HEK293T (cell line): Measurements from ENCODE around the gene CBX5.
"Not testable (repeated sequence)": the region's sequence is repeated elsewhere in the genome, so short reads cannot be mapped to it uniquely, and the experiment has no call there.

Experiments
- ARNT ChIP-seq: fragments of 450-650 bp; IDR thresholded peaks from 2 replicates; pipeline ENCODE4 v1.6.1; 2017; ENCODE audit warnings: mild to moderate bottlenecking
- BHLHE40 ChIP-seq: fragments of 450-650 bp; IDR thresholded peaks from 2 replicates; pipeline ENCODE4 v1.6.1; 2016; ENCODE audit warnings: mild to moderate bottlenecking, moderate library complexity, borderline replicate concordance
- ELF4 ChIP-seq: fragments of 450-650 bp; IDR thresholded peaks from 2 replicates; pipeline ENCODE4 v1.6.1; 2017; ENCODE audit warnings: antibody characterized with exemption
- FOXA1 ChIP-seq: fragments of 450-650 bp; IDR thresholded peaks from 2 replicates; pipeline ENCODE4 v1.6.1; 2016; ENCODE audit warnings: mild to moderate bottlenecking
- FOXK2 ChIP-seq: fragments of 450-650 bp; IDR thresholded peaks from 2 replicates; pipeline ENCODE4 v1.6.1; 2016; ENCODE audit warnings: mild to moderate bottlenecking
- FOXM1 ChIP-seq: fragments of 450-650 bp; IDR thresholded peaks from 2 replicates; pipeline ENCODE4 v1.6.1; 2017; ENCODE audit warnings: mild to moderate bottlenecking, borderline replicate concordance
- HDGF ChIP-seq: fragments of 450-650 bp; IDR thresholded peaks from 2 replicates; pipeline ENCODE4 v1.6.1; 2017; ENCODE audit warnings: antibody characterized with exemption, borderline replicate concordance
- LEF1 ChIP-seq: fragments of 450-650 bp; IDR thresholded peaks from 2 replicates; pipeline ENCODE4 v1.6.1; 2017; ENCODE audit warnings: mild to moderate bottlenecking, borderline replicate concordance
- NFRKB ChIP-seq: fragments of 450-650 bp; IDR thresholded peaks from 2 replicates; pipeline ENCODE4 v1.6.1; 2016; ENCODE audit warnings: mild to moderate bottlenecking, moderate library complexity
- SP1 ChIP-seq: fragments of 450-650 bp; IDR thresholded peaks from 2 replicates; pipeline ENCODE4 v1.6.1; 2017
- SUZ12 ChIP-seq: fragments of 450-650 bp; IDR thresholded peaks from 2 replicates; pipeline ENCODE4 v1.6.1; 2016; ENCODE audit warnings: mild to moderate bottlenecking
- TARDBP ChIP-seq: fragments of 450-650 bp; IDR thresholded peaks from 2 replicates; pipeline ENCODE4 v1.6.1; 2016
- ZNF384 ChIP-seq: fragments of 450-650 bp; IDR thresholded peaks from 2 replicates; pipeline ENCODE4 v1.6.1; 2016
- TF ChIP-seq, protein P1 (sequence below): fragments of 450-650 bp; IDR thresholded peaks from 2 replicates; pipeline ENCODE4 v1.6.1; 2016

DNA sequence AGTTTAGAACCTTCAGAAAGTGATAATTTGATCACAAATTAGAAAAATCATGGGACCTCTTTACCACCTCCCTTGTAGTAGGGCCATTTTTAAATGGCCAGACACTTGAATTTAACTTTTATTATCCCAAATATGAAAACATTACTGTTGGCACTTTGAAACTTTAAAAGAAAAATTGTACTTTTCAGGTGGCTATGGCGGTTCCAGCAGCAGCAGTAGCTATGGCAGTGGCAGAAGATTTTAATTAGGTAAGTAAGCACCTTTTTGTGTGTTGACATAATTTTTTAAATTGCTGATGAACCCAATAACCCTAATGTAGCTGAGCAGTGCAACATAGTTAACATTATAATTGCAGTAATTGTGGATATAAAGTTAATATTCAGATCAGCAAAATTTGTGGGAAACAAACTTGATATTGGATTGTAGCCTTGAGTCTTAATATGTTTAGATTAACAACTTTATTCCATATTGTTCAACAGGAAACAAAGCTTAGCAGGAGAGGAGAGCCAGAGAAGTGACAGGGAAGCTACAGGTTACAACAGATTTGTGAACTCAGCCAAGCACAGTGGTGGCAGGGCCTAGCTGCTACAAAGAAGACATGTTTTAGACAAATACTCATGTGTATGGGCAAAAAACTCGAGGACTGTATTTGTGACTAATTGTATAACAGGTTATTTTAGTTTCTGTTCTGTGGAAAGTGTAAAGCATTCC is 4.3 kb upstream of the CBX5 start:
- TF ChIP-seq SUZ12, HDGF, LEF1, ZNF384, FOXM1, BHLHE40, ARNT, SP1, FOXA1, NFRKB, TARDBP, FOXK2, ELF4: not testable (repeated sequence)
- TF ChIP-seq, protein P1, sequence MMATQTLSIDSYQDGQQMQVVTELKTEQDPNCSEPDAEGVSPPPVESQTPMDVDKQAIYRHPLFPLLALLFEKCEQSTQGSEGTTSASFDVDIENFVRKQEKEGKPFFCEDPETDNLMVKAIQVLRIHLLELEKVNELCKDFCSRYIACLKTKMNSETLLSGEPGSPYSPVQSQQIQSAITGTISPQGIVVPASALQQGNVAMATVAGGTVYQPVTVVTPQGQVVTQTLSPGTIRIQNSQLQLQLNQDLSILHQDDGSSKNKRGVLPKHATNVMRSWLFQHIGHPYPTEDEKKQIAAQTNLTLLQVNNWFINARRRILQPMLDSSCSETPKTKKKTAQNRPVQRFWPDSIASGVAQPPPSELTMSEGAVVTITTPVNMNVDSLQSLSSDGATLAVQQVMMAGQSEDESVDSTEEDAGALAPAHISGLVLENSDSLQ = not testable (repeated sequence)
